Jurkat, Clone E6-1 (cell line): ENCODE data around the gene CELF6. TPM values are rescaled to one million over a fixed set of nuclear protein-coding genes. Genes with fewer than 3 reads are reported as not detected.
A peak's percentile ranks its signal among the peaks of the same experiment; 100 is the strongest.

Experiments
- DNase-seq: peaks from one replicate; pipeline ENCODE4 v3.0.0-alpha.2; 2011; ENCODE audit warnings: low read depth, low spot score
- H3K4me3 ChIP-seq: 2 replicates; pipeline ENCODE4 v1.5.1; 2011; ENCODE audit warnings: mild to moderate bottlenecking, low read length, control low read depth, moderate library complexity
- polyA plus RNA-seq: library from polyadenylated mRNA; unstranded; fragments of >200 nt; gene quantifications from one replicate; pipeline ENCODE4 v1.2.1, GENCODE V29; 2012; ENCODE audit warnings: missing spikeins; ENCODE audit not compliant: insufficient read length, insufficient read depth

CELF6 gene
- polyA plus RNA-seq: not detected

GRCh38 chr15:72319985-72320671, at the start of gene CELF6:
Gene CELF6, minus strand, starts transcription at chr15:72320157. Its CDS starts 283 bp downstream, at chr15:72319874.
- DNase-seq: peak; percentile 44
- H3K4me3 ChIP-seq: peak within 1 kb of the TSS; percentile 52

DNA sequence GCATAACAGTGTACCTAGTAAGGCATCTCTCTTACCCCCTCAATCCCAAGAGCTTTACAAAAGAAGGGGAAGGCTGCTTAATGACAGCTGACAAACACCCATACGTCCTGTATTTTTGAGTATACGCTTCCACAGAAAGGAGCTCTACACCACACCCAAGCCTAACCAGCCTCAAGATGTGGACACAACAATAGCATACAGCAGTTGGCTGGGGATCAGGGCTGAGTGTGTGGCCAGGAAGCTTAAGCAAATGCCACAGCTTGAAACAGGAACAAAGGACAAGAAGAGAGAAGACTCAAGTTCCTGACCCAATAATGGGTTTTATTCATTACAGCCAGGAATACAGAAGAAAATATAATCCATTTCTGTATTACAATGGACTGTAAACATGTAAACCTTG, 48.9 kb upstream of the CELF6 start:
- H3K4me3 ChIP-seq: no peak overlapping the region
- DNase-seq: no peak

GRCh38 chr15:72368325-72368724, 48.4 kb upstream of the CELF6 start:
- DNase-seq: no peak
- H3K4me3 ChIP-seq: no peak overlapping the region

DNA sequence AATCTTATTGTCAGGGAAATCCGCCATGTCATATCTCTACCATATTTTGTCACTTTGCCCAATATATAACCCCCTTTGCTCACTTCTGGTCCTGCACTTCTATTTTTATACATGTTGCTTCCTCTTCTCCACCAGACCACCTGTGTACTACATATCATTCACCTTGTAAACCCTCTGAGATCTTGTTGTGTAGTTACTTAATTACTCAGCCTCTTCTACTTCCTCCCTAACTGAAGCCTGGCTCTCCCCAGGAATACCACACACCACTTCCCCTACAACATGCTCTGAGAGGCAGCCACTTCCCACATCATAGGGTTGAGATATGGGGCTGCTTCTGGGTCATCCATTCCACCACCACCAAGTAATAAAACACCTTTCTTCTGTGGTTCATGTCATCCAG, 45.9 kb upstream of the CELF6 start:
- no peak overlapping the region for H3K4me3 ChIP-seq
- DNase-seq: peak; percentile 99

DNA sequence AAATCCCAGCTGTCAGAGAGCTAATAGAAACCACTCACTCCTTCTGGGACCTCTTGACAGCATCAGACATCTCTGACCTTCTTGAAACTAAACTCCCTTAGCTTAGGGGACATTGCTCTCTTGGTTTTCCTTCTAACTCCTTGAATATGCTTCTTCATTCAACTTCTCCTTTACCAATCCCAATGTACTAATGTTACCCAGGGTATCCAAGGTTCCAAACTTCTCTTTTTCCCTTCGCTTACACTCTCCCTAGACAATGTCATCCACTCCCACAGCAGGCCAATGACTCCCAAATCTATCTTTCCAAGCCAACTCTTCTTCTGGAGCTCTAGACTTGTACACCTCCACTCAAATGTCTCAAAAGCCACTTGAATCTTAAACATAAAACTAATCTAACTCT, 41.2 kb upstream of the CELF6 start:
- DNase-seq: no peak
- H3K4me3 ChIP-seq: no peak overlapping the region

GRCh38 chr15:72358650-72359171, 38.8 kb upstream of the CELF6 start:
- H3K4me3 ChIP-seq: no peak overlapping the region
- no peak for DNase-seq

- H3K4me3 ChIP-seq: no peak overlapping the region
- DNase-seq: no peak
These were observed 38.2 kb upstream of the CELF6 start for GRCh38 chr15:72358121-72358520.

- no peak overlapping the region for H3K4me3 ChIP-seq
- DNase-seq: no peak
These were observed 34.5 kb upstream of the CELF6 start for GRCh38 chr15:72354496-72354895.

- no peak for DNase-seq
- H3K4me3 ChIP-seq: no peak overlapping the region
These were observed 33.3 kb upstream of the CELF6 start for GRCh38 chr15:72353266-72353665.

DNA sequence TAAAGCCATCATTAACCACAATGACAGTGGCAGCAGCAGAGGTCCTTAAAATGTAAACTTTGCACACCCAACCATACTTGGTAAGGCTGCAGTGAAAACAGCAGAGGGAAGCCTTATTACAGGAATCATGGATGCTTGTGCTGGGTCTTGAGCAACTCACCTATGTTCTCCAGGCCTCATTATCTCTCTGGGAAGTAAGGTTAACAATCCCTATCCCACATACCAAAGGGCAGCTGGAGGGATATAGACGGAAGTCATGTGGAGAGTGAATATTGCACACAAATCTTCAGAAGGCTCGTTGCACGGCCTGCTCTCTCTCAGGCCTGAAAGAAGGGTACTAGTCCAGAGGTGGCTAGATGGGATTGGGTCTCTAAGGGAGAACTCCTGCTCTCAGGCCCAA, 25.8 kb upstream of the CELF6 start:
- no peak for DNase-seq
- no peak overlapping the region for H3K4me3 ChIP-seq

- no peak overlapping the region for H3K4me3 ChIP-seq
- DNase-seq: no peak
These were observed 25.3 kb upstream of the CELF6 start for GRCh38 chr15:72345280-72345679.

DNA sequence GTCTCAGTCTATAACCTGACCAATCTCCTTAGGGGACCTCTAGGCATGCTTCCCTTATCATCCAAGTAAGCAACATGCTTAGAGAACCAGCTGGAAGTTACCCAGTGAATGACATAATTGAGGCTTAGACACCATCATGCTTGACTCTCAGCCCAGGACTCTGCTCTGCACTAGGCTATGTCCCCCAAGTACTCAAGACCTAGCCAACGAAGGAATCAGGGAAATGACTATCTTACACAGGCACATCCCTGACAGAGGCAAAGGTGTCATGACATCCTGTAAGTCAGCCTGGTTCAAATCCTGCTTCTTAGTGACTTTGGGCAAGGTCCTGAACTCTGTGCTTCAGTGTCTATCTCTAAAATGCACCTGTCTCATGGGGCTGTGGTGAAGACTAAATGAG, 24.6 kb upstream of the CELF6 start:
- no peak overlapping the region for H3K4me3 ChIP-seq
- DNase-seq: no peak

DNA sequence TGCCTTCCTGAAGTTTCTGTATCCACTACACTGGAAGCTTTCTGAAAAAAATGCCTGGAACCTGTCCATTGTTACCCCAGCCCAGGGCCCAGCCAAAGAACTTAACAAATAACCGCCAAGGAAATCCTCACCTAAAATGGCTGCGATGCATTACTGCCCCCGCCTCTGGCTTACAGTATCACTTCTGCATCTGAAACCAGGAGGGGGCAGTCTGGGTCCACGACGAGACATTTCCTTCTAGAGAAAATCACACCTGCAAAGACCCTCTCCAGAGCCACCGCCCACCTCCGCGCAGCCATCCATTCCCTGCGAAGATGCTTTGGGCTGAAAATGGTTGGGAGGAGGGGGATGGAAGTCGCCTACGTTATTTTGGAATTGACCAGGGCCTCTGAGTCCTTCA, 22.4 kb upstream of the CELF6 start:
- DNase-seq: peak; percentile 37
- H3K4me3 ChIP-seq: no peak overlapping the region

GRCh38 chr15:72341361-72341760, 21.4 kb upstream of the CELF6 start:
- DNase-seq: no peak

GRCh38 chr15:72340366-72340765, 20.4 kb upstream of the CELF6 start:
- no peak for DNase-seq

More at GRCh38 chr15:72341361-72341760, 21.4 kb upstream of the CELF6 start:
- H3K4me3 ChIP-seq: no peak overlapping the region

DNA sequence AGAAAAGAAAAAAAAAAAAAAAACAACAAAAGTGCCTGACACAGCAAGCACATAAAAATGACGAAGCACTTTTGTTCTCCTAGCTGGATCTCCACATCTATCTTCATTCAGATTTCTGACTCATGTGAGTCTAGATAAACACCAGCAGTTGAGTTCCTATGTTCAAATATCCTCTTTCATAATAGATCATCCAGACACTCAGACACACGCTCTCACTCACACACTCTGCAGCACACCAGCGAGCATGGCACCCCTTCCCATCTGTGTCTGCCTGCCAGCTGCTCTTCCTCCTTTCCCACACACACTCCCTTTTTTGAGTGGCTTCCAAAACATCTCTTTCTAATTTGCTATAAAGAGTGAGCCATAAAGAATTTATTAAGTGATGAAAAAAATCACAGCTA, 19.8 kb upstream of the CELF6 start:
- no peak overlapping the region for H3K4me3 ChIP-seq
- DNase-seq: no peak

More at GRCh38 chr15:72340366-72340765, 20.4 kb upstream of the CELF6 start:
- H3K4me3 ChIP-seq: no peak overlapping the region

DNA sequence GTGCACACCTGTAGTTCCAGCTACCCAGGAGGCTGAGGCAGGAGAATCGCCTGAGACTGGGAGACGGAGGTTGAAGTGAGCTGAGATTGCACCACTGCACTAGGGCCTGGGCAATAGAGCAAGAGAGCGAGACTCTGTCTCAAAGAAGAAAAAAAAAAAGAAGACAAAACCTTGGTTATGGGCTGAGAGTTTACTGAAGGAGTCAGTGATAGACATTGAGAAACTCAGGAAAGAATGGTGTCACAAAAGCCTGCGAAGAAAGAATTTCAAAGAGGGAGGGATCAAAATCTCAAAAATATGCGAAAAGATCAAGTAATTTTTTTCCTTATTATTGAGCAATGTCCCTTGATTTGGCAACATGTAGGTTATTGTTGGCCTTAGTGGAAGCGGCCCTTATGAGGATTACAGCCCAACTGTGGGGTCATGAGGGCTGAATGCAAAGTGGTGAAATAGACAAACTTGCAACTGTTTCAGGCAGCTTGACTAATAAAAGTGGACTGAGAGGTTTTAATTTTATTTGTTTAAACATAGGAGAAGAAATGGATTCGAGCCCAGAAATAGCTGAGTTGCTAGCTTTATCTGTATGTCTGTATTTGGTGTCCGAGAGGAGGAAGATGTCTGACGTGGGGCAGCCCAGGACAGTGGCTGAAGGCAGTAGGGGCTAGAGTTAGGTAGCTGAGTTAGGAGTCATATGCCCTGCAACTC, 18.8 kb upstream of the CELF6 start:
- no peak overlapping the region for H3K4me3 ChIP-seq
- DNase-seq: no peak

GRCh38 chr15:72338148-72338547, 18.2 kb upstream of the CELF6 start:
- DNase-seq: no peak
- no peak overlapping the region for H3K4me3 ChIP-seq

GRCh38 chr15:72334842-72335241, 14.9 kb upstream of the CELF6 start:
- no peak for DNase-seq
- H3K4me3 ChIP-seq: no peak overlapping the region

DNA sequence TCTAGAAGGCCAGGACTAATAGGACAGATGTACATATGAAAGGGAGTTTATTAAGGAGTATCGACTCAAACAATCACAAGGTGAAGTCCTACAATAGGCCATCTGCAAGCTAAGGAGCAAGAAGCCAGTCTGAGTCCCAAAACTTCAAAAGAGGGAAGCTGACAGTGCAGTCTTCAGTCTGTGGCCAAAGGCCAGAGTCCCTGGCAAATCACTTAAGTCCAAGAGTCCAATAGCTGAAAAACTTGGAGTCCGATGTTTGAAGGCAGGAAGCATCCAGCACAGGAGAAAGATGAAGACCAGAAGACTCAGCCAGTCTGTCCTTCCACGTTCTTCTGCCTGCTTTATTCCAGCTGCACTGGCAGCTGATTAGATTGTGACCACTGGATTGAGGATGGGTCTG, 11.1 kb upstream of the CELF6 start:
- no peak for DNase-seq
- H3K4me3 ChIP-seq: no peak overlapping the region
